ENCODE results near the gene SOWAHC. TPM values are rescaled to one million over a fixed set of nuclear protein-coding genes. Genes with fewer than 3 reads are reported as not detected.

SOWAHC gene
- total RNA-seq, 1 experiment from 2014 or later = 18.6 TPM

- no peak overlapping the region for H3K4me3 Mint-ChIP-seq
- POLR2A ChIA-PET = interaction anchor here (1.4 kb wide), 1 partner anchor 40 kb away, joined by 3 read pairs; no protein-coding TSS in a partner anchor
Observed at GRCh38 chr2:109654326-109655050, 40.3 kb downstream of the SOWAHC start.

GRCh38 chr2:109655287-109655686 lies 41.1 kb downstream of the SOWAHC start:
- Mint-ChIP-seq H3K4me3 (no peak overlapping the region), H3K9me3 (no peaks in the 10 kb centered on the region), H3K36me3 (no peaks in the 10 kb centered on the region), H3K27ac (no peak overlapping the region), H3K27me3 (ENCODE audit: low read depth) (no peaks in the 10 kb centered on the region; the same call in 1 of the 2 replicates), H3K4me1 (peaks cover 11% of the 10 kb centered on the region)
- DNase-seq (ENCODE audit: low spot score) (no peak), ATAC-seq (no peak)
- ChIA-PET POLR2A (interaction anchor here (1.4 kb wide), 1 partner anchor 40 kb away, joined by 3 read pairs; no protein-coding TSS in a partner anchor), CTCF (no interaction called here)
- no peak for TF ChIP-seq AFF4 (CRISPR knock-in tag; IDR thresholded peaks at IDR 0.05; ENCODE audit: borderline replicate concordance)
- TF ChIP-seq TP53 (CRISPR knock-in tag; IDR thresholded peaks at IDR 0.05) = no peak
- TF ChIP-seq ELF4 (CRISPR knock-in tag; IDR thresholded peaks at IDR 0.05; ENCODE audit: low read depth) = no peak
- TF ChIP-seq CTCF (IDR thresholded peaks at IDR 0.05) = no peak
- no peak for TF ChIP-seq FOXK1 (CRISPR knock-in tag; IDR thresholded peaks at IDR 0.05)
- no peak for TF ChIP-seq ZBTB21 (CRISPR knock-in tag; IDR thresholded peaks at IDR 0.05; ENCODE audit: borderline replicate concordance)
- no peak for TF ChIP-seq TCF7 (CRISPR knock-in tag; IDR thresholded peaks at IDR 0.05; ENCODE audit: low read depth)
- no peak for TF ChIP-seq FOXP4 (CRISPR knock-in tag; IDR thresholded peaks at IDR 0.05)
- no peak for TF ChIP-seq IRF2 (CRISPR knock-in tag; IDR thresholded peaks at IDR 0.05; ENCODE audit: borderline replicate concordance, low read depth)
- no peak for TF ChIP-seq ZNF317 (CRISPR knock-in tag; IDR thresholded peaks at IDR 0.05; ENCODE audit: borderline replicate concordance, low read depth)
- no peak for TF ChIP-seq ZNF423 (CRISPR knock-in tag; IDR thresholded peaks at IDR 0.05)
- TF ChIP-seq ATF2 (CRISPR knock-in tag; IDR thresholded peaks at IDR 0.05; ENCODE audit: borderline replicate concordance, low read depth) = no peak
- no peak for TF ChIP-seq EMX1 (CRISPR knock-in tag; IDR thresholded peaks at IDR 0.05)
- no peak for TF ChIP-seq GRHL2 (CRISPR knock-in tag; IDR thresholded peaks at IDR 0.05; ENCODE audit: insufficient replicate concordance, severe bottlenecking)
- no peak for TF ChIP-seq HMGXB4 (CRISPR knock-in tag; IDR thresholded peaks at IDR 0.05)
- no peak for TF ChIP-seq ZNF121 (CRISPR knock-in tag; IDR thresholded peaks at IDR 0.05)
- TF ChIP-seq E2F4 (CRISPR knock-in tag; IDR thresholded peaks at IDR 0.05; ENCODE audit: borderline replicate concordance, low read depth) = no peak

More at GRCh38 chr2:109654326-109655050, 40.3 kb downstream of the SOWAHC start:
- CTCF ChIA-PET = no interaction called here
- TF ChIP-seq E2F4 (CRISPR knock-in tag; IDR thresholded peaks at IDR 0.05; ENCODE audit: borderline replicate concordance, low read depth) (no peak), NR2C2 (CRISPR knock-in tag; IDR thresholded peaks at IDR 0.05) (no peak), MXD4 (CRISPR knock-in tag; IDR thresholded peaks at IDR 0.05; ENCODE audit: borderline replicate concordance) (no peak), NFATC4 (CRISPR knock-in tag; IDR thresholded peaks at IDR 0.05) (no peak)
- Mint-ChIP-seq H3K36me3 (no peaks in the 10 kb centered on the region), H3K27me3 (ENCODE audit: low read depth) (no peaks in the 10 kb centered on the region; the same call in 1 of the 2 replicates), H3K9me3 (peaks cover 4% of the 10 kb centered on the region; the same call in 1 of the 2 replicates), H3K4me1 (peaks cover 4% of the 10 kb centered on the region), H3K27ac (no peak overlapping the region)
- DNase-seq (ENCODE audit: low spot score) (no peak), ATAC-seq (no peak)

Data from WTC11 (cell line).